NT2/D1 (cell line): ENCODE measurements around the gene LSM3.

Experiments used
- DNase-seq: peaks from one replicate; pipeline ENCODE4 v3.0.0-alpha.2; 2011; ENCODE audit warnings: low read depth, low spot score
- H3K27me3 ChIP-seq: 2 replicates; pipeline ENCODE4 v1.6.0; 2011; ENCODE audit warnings: mild to moderate bottlenecking; ENCODE audit not compliant: insufficient read length, insufficient read depth
- H3K36me3 ChIP-seq: 2 replicates; pipeline ENCODE4 v1.6.1; 2011; ENCODE audit warnings: mild to moderate bottlenecking, low read length, mixed read lengths; ENCODE audit not compliant: insufficient read depth, insufficient read length
- H3K4me1 ChIP-seq: 2 replicates; pipeline ENCODE4 v1.5.1; 2011; ENCODE audit not compliant: insufficient read depth, insufficient read length
- H3K4me3 ChIP-seq: 2 replicates; pipeline ENCODE4 v1.5.1; 2011; ENCODE audit warnings: low read depth; ENCODE audit not compliant: insufficient read length
- H3K9ac ChIP-seq: 2 replicates; pipeline ENCODE4 v1.6.0; 2011; ENCODE audit warnings: low read depth; ENCODE audit not compliant: insufficient read length
- H3K9me3 ChIP-seq: 2 replicates; pipeline ENCODE4 v1.5.1; 2011; ENCODE audit warnings: mild to moderate bottlenecking, low read length; ENCODE audit not compliant: insufficient read depth
- SUZ12 ChIP-seq: IDR thresholded peaks from 2 replicates; pipeline ENCODE4 v1.6.1; 2011; ENCODE audit not compliant: insufficient read length, insufficient read depth; ENCODE audit errors: extremely low read depth
- YY1 ChIP-seq: IDR thresholded peaks from 2 replicates; pipeline ENCODE4 v1.6.1; 2011; ENCODE audit not compliant: insufficient read length, insufficient read depth
- ZNF274 ChIP-seq: IDR thresholded peaks from 2 replicates; pipeline ENCODE4 v1.6.1; 2011; ENCODE audit warnings: mild to moderate bottlenecking, low read depth, low read length

LSM3 gene

GRCh38 chr3:14202874-14203520, 24.4 kb downstream of the LSM3 start:
- no peaks in the 10 kb centered on the region for H3K9me3 ChIP-seq
- no peaks in the 10 kb centered on the region for H3K27me3 ChIP-seq
- H3K36me3 ChIP-seq, result peaks cover 24% of the 10 kb centered on the region
- H3K4me3 ChIP-seq, result no peak overlapping the region
- H3K4me1 ChIP-seq, result peaks cover 3% of the 10 kb centered on the region
- TF ChIP-seq YY1 (no peak), ZNF274 (no peak), SUZ12 (no peak)
- DNase-seq, result no peak
- no peak overlapping the region for H3K9ac ChIP-seq

- DNase-seq, result peak; percentile 75
- Histone ChIP-seq H3K36me3 (peaks cover 18% of the 10 kb centered on the region), H3K9ac (peak overlapping the region; percentile 21), H3K9me3 (no peaks in the 10 kb centered on the region), H3K4me3 (no peak overlapping the region), H3K27me3 (no peaks in the 10 kb centered on the region), H3K4me1 (peaks cover 3% of the 10 kb centered on the region)
- TF ChIP-seq YY1 (no peak), SUZ12 (no peak), ZNF274 (no peak)
These were observed 25.0 kb downstream of the LSM3 start for GRCh38 chr3:14203521-14204079.

GRCh38 chr3:14204515-14205284, 26.1 kb downstream of the LSM3 start:
- no peak overlapping the region for H3K9ac ChIP-seq
- peaks cover 3% of the 10 kb centered on the region for H3K4me1 ChIP-seq
- H3K36me3 ChIP-seq, result peaks cover 7% of the 10 kb centered on the region
- DNase-seq, result no peak
- H3K4me3 ChIP-seq, result no peak overlapping the region
- no peaks in the 10 kb centered on the region for H3K27me3 ChIP-seq
- H3K9me3 ChIP-seq, result no peaks in the 10 kb centered on the region
- no peak for TF ChIP-seq SUZ12
- no peak for TF ChIP-seq YY1
- TF ChIP-seq ZNF274, result no peak

DNA sequence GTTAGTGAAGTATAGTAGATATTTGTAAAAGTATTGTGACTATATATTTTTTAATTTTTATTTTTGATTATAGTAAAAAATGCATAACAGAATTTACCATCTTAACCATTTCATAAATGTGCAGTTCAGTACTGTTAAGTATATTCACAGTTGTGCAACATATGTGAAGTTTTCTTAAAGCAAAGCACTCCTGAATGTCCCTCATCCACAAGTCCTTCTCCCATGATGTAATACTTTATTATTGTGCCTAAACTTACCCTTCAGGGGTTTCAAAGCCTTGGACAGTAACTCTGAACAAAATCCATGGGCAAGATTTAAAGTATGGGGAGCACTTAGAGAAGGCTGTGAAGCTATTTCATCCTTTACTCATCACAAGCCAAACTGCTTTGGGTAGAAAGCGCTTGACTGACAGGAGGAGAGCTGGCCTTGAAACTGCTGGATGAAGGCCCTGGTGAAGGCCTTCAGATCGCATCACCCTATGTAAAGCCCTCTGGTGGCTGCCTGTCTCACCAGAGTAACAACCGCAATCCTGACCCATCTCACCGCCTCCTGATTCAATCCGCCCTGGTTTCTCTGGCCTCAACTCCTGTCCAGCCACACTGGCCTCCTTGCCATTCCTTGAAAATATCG, 28.0 kb downstream of the LSM3 start:
- H3K9ac ChIP-seq, result no peak overlapping the region
- no peak for TF ChIP-seq ZNF274
- TF ChIP-seq YY1, result no peak
- no peak for TF ChIP-seq SUZ12
- no peaks in the 10 kb centered on the region for H3K36me3 ChIP-seq
- no peak overlapping the region for H3K4me3 ChIP-seq
- peaks cover 3% of the 10 kb centered on the region for H3K4me1 ChIP-seq
- no peak for DNase-seq
- H3K27me3 ChIP-seq, result no peaks in the 10 kb centered on the region
- H3K9me3 ChIP-seq, result no peaks in the 10 kb centered on the region

GRCh38 chr3:14208168-14208567, 29.6 kb downstream of the LSM3 start:
- peaks cover 2% of the 10 kb centered on the region for H3K4me1 ChIP-seq
- no peak overlapping the region for H3K4me3 ChIP-seq
- H3K9me3 ChIP-seq, result no peaks in the 10 kb centered on the region
- TF ChIP-seq ZNF274 (no peak), SUZ12 (no peak), YY1 (no peak)
- no peak overlapping the region for H3K9ac ChIP-seq
- H3K36me3 ChIP-seq, result no peaks in the 10 kb centered on the region
- H3K27me3 ChIP-seq, result no peaks in the 10 kb centered on the region
- no peak for DNase-seq

DNA sequence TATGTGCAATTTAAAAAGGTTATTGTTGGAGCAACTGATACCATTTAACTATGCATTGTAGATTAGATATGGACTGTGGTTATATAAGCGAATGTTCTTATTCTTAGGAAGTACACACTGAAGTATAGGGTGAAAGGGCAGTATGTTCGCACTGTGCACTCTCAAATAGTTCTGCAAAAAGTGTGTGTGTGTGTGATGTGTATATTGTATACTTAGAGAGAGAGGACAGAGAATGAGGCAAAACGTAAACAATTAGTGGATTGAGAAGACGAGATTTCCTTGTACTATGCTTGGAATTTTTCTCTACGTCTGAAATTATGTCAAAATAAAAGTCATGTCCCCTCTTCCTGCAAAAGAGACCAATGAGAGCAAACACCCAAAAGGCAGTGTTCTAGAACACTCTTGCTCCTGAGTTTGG, 30.4 kb downstream of the LSM3 start:
- Histone ChIP-seq H3K36me3 (no peaks in the 10 kb centered on the region), H3K4me3 (no peak overlapping the region), H3K9ac (no peak overlapping the region), H3K9me3 (no peaks in the 10 kb centered on the region), H3K4me1 (no peaks in the 10 kb centered on the region), H3K27me3 (no peaks in the 10 kb centered on the region)
- DNase-seq, result no peak
- TF ChIP-seq YY1, result no peak
- TF ChIP-seq SUZ12, result no peak
- no peak for TF ChIP-seq ZNF274

GRCh38 chr3:14209581-14210289, 31.1 kb downstream of the LSM3 start:
- no peaks in the 10 kb centered on the region for H3K27me3 ChIP-seq
- TF ChIP-seq SUZ12, result no peak
- no peak for TF ChIP-seq YY1
- TF ChIP-seq ZNF274, result no peak
- H3K4me1 ChIP-seq, result no peaks in the 10 kb centered on the region
- H3K4me3 ChIP-seq, result no peak overlapping the region
- no peak overlapping the region for H3K9ac ChIP-seq
- no peak for DNase-seq
- H3K9me3 ChIP-seq, result no peaks in the 10 kb centered on the region
- no peaks in the 10 kb centered on the region for H3K36me3 ChIP-seq
